ENCODE measurements around the gene NPY. TPM values are rescaled to one million over a fixed set of nuclear protein-coding genes. Genes with fewer than 3 reads are reported as not detected.

NPY gene
- total RNA-seq, 1 donor from 2014 or later = not detected

DNA sequence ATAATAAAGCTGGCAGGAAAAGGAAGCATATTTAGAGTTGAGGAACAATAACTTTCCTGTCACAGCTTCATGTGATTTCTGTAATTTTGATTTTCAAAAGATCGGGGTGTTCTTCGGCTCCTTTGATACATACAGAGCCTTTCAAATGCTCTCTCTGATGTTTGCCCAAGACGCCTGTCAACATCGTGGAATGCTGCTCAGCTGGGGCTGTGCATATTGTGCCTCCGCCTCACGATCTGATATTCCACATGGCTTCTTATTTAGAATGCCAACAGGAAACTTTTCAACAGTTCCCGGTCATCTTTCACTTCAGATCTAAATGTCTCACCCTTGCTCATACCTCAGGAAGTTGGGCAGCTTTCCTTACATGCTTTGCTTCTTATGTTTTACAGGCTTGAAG, 7.3 kb downstream of the NPY start:
- no peak overlapping the region for H3K4me3 ChIP-seq (ENCODE audit: low read depth, low read length)
- no peak for DNase-seq (ENCODE audit: low read depth)
- TF ChIP-seq, protein P1, sequence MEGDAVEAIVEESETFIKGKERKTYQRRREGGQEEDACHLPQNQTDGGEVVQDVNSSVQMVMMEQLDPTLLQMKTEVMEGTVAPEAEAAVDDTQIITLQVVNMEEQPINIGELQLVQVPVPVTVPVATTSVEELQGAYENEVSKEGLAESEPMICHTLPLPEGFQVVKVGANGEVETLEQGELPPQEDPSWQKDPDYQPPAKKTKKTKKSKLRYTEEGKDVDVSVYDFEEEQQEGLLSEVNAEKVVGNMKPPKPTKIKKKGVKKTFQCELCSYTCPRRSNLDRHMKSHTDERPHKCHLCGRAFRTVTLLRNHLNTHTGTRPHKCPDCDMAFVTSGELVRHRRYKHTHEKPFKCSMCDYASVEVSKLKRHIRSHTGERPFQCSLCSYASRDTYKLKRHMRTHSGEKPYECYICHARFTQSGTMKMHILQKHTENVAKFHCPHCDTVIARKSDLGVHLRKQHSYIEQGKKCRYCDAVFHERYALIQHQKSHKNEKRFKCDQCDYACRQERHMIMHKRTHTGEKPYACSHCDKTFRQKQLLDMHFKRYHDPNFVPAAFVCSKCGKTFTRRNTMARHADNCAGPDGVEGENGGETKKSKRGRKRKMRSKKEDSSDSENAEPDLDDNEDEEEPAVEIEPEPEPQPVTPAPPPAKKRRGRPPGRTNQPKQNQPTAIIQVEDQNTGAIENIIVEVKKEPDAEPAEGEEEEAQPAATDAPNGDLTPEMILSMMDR (conservative IDR thresholded peaks at IDR 0.05; ENCODE audit: low read depth, low read length) = no peak

DNA sequence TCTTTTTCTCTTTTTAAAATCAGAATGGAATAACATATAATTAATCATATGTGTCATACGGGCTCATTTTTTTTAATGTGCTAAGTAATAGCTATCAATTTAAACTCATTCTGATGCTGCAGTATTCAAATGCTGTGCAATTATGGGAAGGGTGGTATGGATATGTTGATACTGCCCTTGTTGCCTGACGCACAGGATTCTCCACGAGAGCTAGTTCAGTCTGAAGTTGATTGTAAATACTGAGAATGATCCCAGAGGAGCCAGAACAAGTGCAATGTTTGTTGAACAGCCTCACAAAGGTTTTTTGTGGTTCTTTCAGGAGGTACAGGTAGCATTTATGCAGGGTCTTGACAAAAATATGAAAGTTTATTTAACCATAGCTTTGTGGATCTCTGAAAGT, 13.4 kb downstream of the NPY start:
- DNase-seq (ENCODE audit: low read depth) = no peak
- TF ChIP-seq, protein P1 (conservative IDR thresholded peaks at IDR 0.05; ENCODE audit: low read depth, low read length) = no peak

GRCh38 chr7:24298696-24299095, 14.7 kb downstream of the NPY start:
- TF ChIP-seq, protein P1 (conservative IDR thresholded peaks at IDR 0.05; ENCODE audit: low read depth, low read length) = no peak
- DNase-seq (ENCODE audit: low read depth) = no peak

More for the DNA sequence above, 13.4 kb downstream of the NPY start:
- H3K4me3 ChIP-seq (ENCODE audit: low read depth, low read length) = no peak overlapping the region

DNA sequence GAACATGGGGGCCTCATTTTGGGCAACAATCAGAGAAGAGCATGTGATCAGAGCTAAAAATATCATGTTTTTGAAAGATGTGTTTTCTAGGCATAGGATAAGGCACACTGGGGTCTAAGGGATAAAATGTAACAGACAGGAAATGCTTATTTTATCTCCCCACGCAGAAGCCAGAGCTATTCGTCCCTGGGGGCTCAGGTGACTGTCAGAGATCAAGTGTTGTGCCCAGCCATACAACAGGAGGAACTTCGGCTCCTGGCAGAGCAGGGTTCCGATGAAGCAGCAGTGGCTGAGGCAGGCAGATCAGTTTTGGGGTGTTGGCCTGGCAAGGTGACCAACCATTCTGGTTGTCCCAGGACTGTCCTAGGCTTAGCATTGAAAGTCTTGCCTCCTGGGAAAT, 15.2 kb downstream of the NPY start:
- TF ChIP-seq, protein P1 (conservative IDR thresholded peaks at IDR 0.05; ENCODE audit: low read depth, low read length) = no peak
- H3K4me3 ChIP-seq (ENCODE audit: low read depth, low read length) = no peak overlapping the region
- no peak for DNase-seq (ENCODE audit: low read depth)

More at GRCh38 chr7:24298696-24299095, 14.7 kb downstream of the NPY start:
- H3K4me3 ChIP-seq (ENCODE audit: low read depth, low read length) = no peak overlapping the region

GRCh38 chr7:24301703-24302102, 17.7 kb downstream of the NPY start:
- TF ChIP-seq, protein P1 (conservative IDR thresholded peaks at IDR 0.05; ENCODE audit: low read depth, low read length) = no peak
- no peak overlapping the region for H3K4me3 ChIP-seq (ENCODE audit: low read depth, low read length)
- DNase-seq (ENCODE audit: low read depth) = no peak

DNA sequence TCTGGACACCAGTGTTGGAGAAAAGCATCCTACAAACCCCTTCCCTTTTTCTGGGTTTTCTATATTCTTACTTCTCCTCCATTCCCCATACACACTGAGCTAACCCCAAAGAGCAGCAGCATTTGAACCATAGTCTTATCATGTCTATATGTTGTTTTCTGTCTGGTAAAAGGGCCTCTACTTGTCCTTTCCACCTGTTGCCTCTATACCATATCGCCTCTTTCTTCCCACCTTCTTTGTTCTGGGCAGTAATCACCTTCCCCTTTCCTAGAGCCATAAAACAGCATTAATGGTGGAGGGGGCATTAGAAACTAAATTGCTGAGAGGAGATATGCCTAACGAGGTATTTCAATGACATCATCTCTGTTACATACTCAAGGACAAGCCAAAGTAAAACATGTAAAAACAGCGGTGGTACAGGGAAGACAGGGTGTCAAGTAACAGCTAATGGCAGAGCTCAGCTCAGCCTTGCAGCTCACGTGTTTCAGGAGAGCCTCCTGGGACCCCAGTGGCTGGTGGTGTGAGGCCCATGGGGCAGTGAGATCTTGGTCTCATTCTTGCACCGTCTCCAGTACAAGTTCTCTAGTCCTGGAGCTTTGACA, 20.6 kb downstream of the NPY start:
- DNase-seq (ENCODE audit: low read depth) = no peak
- H3K4me3 ChIP-seq (ENCODE audit: low read depth, low read length) = no peak overlapping the region
- TF ChIP-seq, protein P1 (conservative IDR thresholded peaks at IDR 0.05; ENCODE audit: low read depth, low read length) = no peak

GRCh38 chr7:24307326-24307725, 23.3 kb downstream of the NPY start:
- TF ChIP-seq, protein P1 (conservative IDR thresholded peaks at IDR 0.05; ENCODE audit: low read depth, low read length) = no peak
- no peak overlapping the region for H3K4me3 ChIP-seq (ENCODE audit: low read depth, low read length)
- no peak for DNase-seq (ENCODE audit: low read depth)
